A549 (cell line): Measurements from ENCODE around the gene MCFD2.
"Not testable (repeated sequence)": the region's sequence is repeated elsewhere in the genome, so short reads cannot be mapped to it uniquely, and the experiment has no call there.

Experiments used
- CHD2 ChIP-seq: fragments of 150-350 bp; IDR thresholded peaks from 2 replicates; pipeline ENCODE4 v1.6.1; 2014; ENCODE audit warnings: low read length; ENCODE audit not compliant: partially characterized antibody
- JUN ChIP-seq, 2 experiments: fragments of >200 bp; sonication (Bioruptor Twin); formaldehyde crosslinking; IDR thresholded peaks; 2 replicates in 1 of 2; 3 replicates in 1 of 2; pipeline ENCODE4 v1.6.1; 2016 to 2017
- NFE2L2 ChIP-seq: fragments of 150-350 bp; conservative IDR thresholded peaks from 2 replicates; pipeline ENCODE4 v1.6.1; 2014; ENCODE audit warnings: low read length
- POLR2A ChIP-seq: IDR thresholded peaks from 2 replicates; pipeline ENCODE4 v1.6.1; 2012; ENCODE audit warnings: mild to moderate bottlenecking, low read length
- RAD21 ChIP-seq, 2 experiments: fragments of >200 bp in 1 of 2; sonication (Bioruptor Twin) in 1 of 2; formaldehyde crosslinking in 1 of 2; IDR thresholded peaks in 1 of 2; conservative IDR thresholded peaks in 1 of 2; 2 replicates in 1 of 2; 3 replicates in 1 of 2; pipeline ENCODE4 v1.6.1; 2012 to 2018; ENCODE audit warnings: inconsistent platforms in 1 of 2
- RFX5 ChIP-seq: fragments of 450-650 bp; IDR thresholded peaks from 2 replicates; pipeline ENCODE4 v1.7.1; 2014; ENCODE audit warnings: antibody characterized with exemption, mild to moderate bottlenecking, moderate library complexity
- ZFP36 ChIP-seq: fragments of 450-650 bp; IDR thresholded peaks from 2 replicates; pipeline ENCODE4 v1.6.1; 2014; ENCODE audit warnings: borderline replicate concordance; ENCODE audit not compliant: partially characterized antibody
- TF ChIP-seq, protein P1 (sequence below): fragments of >200 bp; sonication (Bioruptor Twin); formaldehyde crosslinking; IDR thresholded peaks from 3 replicates; pipeline ENCODE4 v1.5.1; 2016

DNA sequence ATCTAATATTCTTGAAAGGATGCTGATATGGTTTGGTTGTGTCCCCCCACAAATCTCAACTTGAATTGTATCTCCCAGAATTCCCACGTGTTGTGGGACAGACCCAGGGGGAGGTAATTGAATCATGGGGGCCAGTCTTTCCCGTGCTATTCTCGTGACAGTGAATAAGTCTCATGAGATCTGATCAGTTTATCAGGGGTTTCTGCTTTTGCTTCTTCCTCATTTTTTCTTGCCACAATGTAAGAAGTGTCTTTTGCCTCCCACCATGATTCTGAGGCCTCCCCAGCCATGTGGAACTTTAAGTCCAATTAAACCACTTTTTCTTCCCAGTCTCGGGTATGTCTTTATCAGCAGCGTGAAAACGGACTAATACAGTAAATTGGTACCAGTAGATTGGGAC, 12.6 kb downstream of the MCFD2 start:
- TF ChIP-seq, protein P1, sequence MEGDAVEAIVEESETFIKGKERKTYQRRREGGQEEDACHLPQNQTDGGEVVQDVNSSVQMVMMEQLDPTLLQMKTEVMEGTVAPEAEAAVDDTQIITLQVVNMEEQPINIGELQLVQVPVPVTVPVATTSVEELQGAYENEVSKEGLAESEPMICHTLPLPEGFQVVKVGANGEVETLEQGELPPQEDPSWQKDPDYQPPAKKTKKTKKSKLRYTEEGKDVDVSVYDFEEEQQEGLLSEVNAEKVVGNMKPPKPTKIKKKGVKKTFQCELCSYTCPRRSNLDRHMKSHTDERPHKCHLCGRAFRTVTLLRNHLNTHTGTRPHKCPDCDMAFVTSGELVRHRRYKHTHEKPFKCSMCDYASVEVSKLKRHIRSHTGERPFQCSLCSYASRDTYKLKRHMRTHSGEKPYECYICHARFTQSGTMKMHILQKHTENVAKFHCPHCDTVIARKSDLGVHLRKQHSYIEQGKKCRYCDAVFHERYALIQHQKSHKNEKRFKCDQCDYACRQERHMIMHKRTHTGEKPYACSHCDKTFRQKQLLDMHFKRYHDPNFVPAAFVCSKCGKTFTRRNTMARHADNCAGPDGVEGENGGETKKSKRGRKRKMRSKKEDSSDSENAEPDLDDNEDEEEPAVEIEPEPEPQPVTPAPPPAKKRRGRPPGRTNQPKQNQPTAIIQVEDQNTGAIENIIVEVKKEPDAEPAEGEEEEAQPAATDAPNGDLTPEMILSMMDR, result not testable (repeated sequence)
- not testable (repeated sequence) for TF ChIP-seq RFX5; NFE2L2; POLR2A; ZFP36; RAD21 (conservative IDR thresholded peaks at IDR 0.05 in 1 of 2, IDR thresholded peaks at IDR 0.05 in 1 of 2); CHD2; JUN (IDR thresholded peaks at IDR 0.05)
